KMS-11 (cell line): Measurements from ENCODE around the gene HSPB2.

Source experiments
- H2AFZ ChIP-seq: fragments of 200-600 bp; sonication (generic); 2 replicates; pipeline ENCODE4 v1.6.1; 2016; ENCODE audit warnings: antibody characterized with exemption, mixed run types, low read depth
- H3K27ac ChIP-seq: fragments of 200-600 bp; sonication (generic); 2 replicates; pipeline ENCODE4 v1.6.1; 2016; ENCODE audit warnings: mild to moderate bottlenecking, mixed run types
- H3K27me3 ChIP-seq: fragments of 200-600 bp; sonication (generic); 2 replicates; pipeline ENCODE4 v1.6.1; 2017; ENCODE audit warnings: mild to moderate bottlenecking, low read depth, mixed run types, moderate library complexity; ENCODE audit not compliant: insufficient read depth
- H3K36me3 ChIP-seq: fragments of 200-600 bp; sonication (generic); 2 replicates; pipeline ENCODE4 v1.6.1; 2017; ENCODE audit warnings: mild to moderate bottlenecking, mixed run types; ENCODE audit not compliant: insufficient read depth
- H3K4me1 ChIP-seq: fragments of 200-600 bp; sonication (generic); 2 replicates; pipeline ENCODE4 v1.6.1; 2016; ENCODE audit warnings: mild to moderate bottlenecking, low read depth, mixed run types; ENCODE audit not compliant: poor library complexity, severe bottlenecking
- H3K4me2 ChIP-seq: fragments of 200-600 bp; sonication (generic); 2 replicates; pipeline ENCODE4 v1.7.0; 2016; ENCODE audit warnings: mild to moderate bottlenecking, mixed run types
- H3K4me3 ChIP-seq: fragments of 200-600 bp; sonication (generic); IDR thresholded peaks from 2 replicates; pipeline ENCODE4 v1.6.1; 2017; ENCODE audit warnings: low read depth, low read length, mixed read lengths; ENCODE audit not compliant: insufficient read depth
- H3K79me2 ChIP-seq: fragments of 200-600 bp; sonication (generic); 2 replicates; pipeline ENCODE4 v1.6.1; 2016; ENCODE audit warnings: low read depth, mixed run types; ENCODE audit not compliant: insufficient read depth
- H3K9ac ChIP-seq: fragments of 200-600 bp; sonication (generic); 2 replicates; pipeline ENCODE4 v1.6.1; 2016; ENCODE audit warnings: mild to moderate bottlenecking, mixed run types
- H4K20me1 ChIP-seq: fragments of 200-600 bp; sonication (generic); 2 replicates; pipeline ENCODE4 v1.6.1; 2016; ENCODE audit warnings: mild to moderate bottlenecking, mixed run types; ENCODE audit not compliant: insufficient read depth
- CTCF ChIP-seq: fragments of 200-600 bp; sonication (generic); conservative IDR thresholded peaks from 2 replicates; pipeline ENCODE4 v1.6.1; 2017; ENCODE audit warnings: low read depth, mild to moderate bottlenecking, antibody characterized with exemption, low read length, moderate library complexity, mixed read lengths

The HSPB2 gene

GRCh38 chr11:111941963-111942362 lies 29.4 kb downstream of the HSPB2 start:
- Histone ChIP-seq H2AFZ (no peak overlapping the region), H3K27ac (no peak overlapping the region), H3K4me1 (no peaks in the 10 kb centered on the region), H3K36me3 (no peaks in the 10 kb centered on the region), H3K4me3 (no peak overlapping the region), H3K9ac (no peak overlapping the region), H3K4me2 (no peak overlapping the region), H4K20me1 (no peaks in the 10 kb centered on the region), H3K79me2 (no peaks in the 10 kb centered on the region), H3K27me3 (no peaks in the 10 kb centered on the region)
- no peak for TF ChIP-seq CTCF

GRCh38 chr11:111942829-111943228 lies 30.3 kb downstream of the HSPB2 start:
- H3K4me3 ChIP-seq, result no peak overlapping the region
- TF ChIP-seq CTCF, result no peak
- H3K79me2 ChIP-seq, result no peaks in the 10 kb centered on the region
- no peaks in the 10 kb centered on the region for H4K20me1 ChIP-seq
- no peak overlapping the region for H3K9ac ChIP-seq
- H3K4me2 ChIP-seq, result no peak overlapping the region
- no peaks in the 10 kb centered on the region for H3K4me1 ChIP-seq
- H2AFZ ChIP-seq, result no peak overlapping the region
- H3K27ac ChIP-seq, result no peak overlapping the region
- no peaks in the 10 kb centered on the region for H3K27me3 ChIP-seq
- no peaks in the 10 kb centered on the region for H3K36me3 ChIP-seq

- Histone ChIP-seq H3K27ac (no peak overlapping the region), H3K4me3 (no peak overlapping the region), H3K27me3 (no peaks in the 10 kb centered on the region), H4K20me1 (no peaks in the 10 kb centered on the region), H3K4me1 (peaks cover under 1% of the 10 kb centered on the region), H2AFZ (no peak overlapping the region), H3K9ac (no peak overlapping the region), H3K4me2 (no peak overlapping the region), H3K79me2 (no peaks in the 10 kb centered on the region), H3K36me3 (no peaks in the 10 kb centered on the region)
- TF ChIP-seq CTCF, result no peak
Observed at GRCh38 chr11:111944139-111944538, 31.6 kb downstream of the HSPB2 start.

- no peaks in the 10 kb centered on the region for H4K20me1 ChIP-seq
- H3K79me2 ChIP-seq, result no peaks in the 10 kb centered on the region
- no peak overlapping the region for H2AFZ ChIP-seq
- no peak overlapping the region for H3K27ac ChIP-seq
- H3K4me1 ChIP-seq, result peaks cover 3% of the 10 kb centered on the region
- no peaks in the 10 kb centered on the region for H3K27me3 ChIP-seq
- no peak overlapping the region for H3K9ac ChIP-seq
- no peak for TF ChIP-seq CTCF
- H3K4me2 ChIP-seq, result no peak overlapping the region
- no peak overlapping the region for H3K4me3 ChIP-seq
- H3K36me3 ChIP-seq, result no peaks in the 10 kb centered on the region
Observed at GRCh38 chr11:111944651-111945051, 32.1 kb downstream of the HSPB2 start.
